HG03520 (cell line): ENCODE data around the gene TAX1BP1.

ENCODE experiments used
- ATAC-seq: cut with Tn5 transposase; IDR thresholded peaks from one replicate; pipeline ENCODE4 v1.9.1; 2021; ENCODE audit warnings: mild to moderate bottlenecking, moderate library complexity; ENCODE audit not compliant: unreplicated experiment

TAX1BP1 gene

DNA sequence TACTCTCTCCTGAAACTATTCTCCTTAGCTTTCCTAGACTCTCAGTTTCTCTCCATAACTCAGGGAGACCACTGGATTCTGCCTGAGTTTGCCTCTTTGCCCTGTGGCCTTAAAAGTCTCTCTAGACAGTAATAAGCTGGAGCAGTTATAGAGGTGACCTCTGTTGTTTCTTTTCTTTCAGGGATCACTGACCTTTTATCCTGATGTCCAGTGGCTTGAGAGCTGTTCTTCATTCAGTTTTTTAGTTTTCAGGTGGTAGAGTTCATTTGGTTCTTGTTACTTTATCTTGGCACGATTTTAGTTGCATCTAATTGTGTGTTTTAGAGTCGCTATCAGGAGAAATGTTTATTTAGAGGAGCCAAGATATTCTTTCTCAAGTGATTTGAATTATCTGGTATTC, 37.7 kb downstream of the TAX1BP1 start:
- ATAC-seq: no peak

DNA sequence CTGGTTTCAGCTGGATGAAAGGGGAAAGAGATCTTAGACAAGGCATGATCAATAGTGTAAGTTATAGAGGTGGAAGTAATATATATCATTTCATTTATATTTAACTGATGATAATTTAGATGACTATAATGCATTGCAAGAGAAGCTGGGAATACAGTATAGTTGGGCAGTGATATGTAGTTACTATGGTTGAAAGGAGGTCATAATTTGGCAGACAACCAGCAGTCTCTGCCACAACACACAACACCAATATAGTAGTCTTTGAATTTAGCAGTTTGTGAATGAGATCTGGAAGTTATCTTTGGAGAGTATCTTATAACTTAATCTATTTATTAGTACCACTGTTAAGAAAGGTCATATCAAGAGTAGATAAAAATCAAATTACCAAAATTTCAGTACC, 39.9 kb downstream of the TAX1BP1 start:
- no peak for ATAC-seq

DNA sequence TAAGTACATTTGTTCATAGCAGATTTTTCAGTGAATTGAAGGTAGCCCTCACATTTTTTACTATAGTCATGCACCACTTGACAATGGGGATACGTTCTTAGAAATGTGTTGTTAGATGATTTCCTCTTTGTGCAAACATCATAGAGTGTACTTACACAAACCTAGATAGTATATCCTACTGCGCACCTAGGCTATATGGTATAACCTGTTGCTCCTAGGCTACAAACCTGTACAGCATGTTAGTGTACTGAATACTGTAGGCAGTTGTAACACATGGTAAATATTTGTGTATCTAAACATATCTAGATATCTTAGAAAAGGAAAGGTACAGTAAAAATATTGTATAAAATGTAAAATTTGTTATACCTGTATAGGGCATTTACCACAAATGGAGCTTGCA, 41.2 kb downstream of the TAX1BP1 start:
- ATAC-seq: no peak

DNA sequence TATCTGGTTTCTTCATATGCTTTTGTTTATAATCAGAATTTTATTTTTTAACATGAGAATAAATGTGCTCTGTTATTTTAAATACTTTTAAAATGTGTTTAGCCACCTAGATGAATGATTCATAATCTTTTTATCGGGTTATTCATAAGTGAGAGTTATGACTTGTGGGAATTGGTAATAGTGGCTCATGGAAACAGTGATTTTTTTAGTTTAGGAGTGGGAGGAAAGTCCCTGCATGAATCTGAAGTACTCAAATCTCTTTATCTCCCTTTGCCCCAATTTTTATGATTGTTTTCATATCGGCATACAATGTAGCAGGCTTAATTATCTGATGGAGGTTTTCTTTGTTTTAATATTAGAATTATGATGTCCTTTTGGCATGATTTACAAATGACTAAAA, 42.9 kb downstream of the TAX1BP1 start:
- ATAC-seq: no peak

DNA sequence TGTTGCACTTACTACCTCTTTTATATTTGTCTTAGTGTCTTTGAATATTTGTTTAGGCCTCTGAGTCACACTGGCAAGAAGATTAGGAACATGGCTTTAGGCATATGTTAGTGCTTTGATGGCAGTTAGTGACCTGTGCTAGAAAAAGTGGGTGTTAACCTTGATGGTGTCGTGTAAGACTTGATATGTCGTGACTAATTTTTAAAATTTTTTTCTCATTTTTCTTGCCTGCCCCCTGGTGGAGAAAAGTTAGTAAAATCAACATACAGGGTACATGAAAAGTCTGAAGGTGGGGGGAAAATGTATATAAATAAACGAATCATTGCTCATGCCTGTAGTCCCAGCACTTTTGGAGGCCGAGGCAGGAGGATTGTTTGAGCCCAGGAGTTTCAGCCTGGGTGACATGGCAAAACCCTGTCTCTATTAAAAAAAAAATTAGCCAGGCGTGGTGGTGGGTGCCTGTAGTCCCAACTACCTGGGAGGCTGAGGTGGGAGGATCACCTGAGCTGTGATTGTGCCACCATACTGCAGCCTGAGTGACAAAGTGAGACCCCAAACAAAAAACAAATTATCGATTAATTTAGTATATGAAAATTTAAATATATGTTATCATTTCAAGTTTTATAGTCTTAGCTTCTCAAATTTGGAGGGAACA, 44.6 kb downstream of the TAX1BP1 start:
- no peak for ATAC-seq

DNA sequence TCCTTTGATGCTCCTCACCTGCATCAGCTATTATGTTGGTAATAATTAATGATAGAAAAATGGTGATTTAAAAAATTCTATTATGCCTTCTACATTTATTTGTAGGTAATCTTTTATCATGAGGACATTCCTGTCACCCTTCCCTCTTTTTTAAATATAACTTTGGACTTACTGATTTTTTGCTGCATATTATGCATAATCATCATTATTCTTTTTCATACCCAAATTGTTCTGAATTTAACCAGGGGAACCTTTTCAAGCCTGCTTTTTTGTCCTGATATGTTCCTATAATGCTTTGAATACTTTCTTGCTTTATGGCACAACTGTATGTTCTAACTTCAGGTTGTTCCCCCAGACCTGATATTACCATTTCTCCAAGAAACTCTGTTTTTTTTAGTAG, 48.5 kb downstream of the TAX1BP1 start:
- ATAC-seq: no peak

DNA sequence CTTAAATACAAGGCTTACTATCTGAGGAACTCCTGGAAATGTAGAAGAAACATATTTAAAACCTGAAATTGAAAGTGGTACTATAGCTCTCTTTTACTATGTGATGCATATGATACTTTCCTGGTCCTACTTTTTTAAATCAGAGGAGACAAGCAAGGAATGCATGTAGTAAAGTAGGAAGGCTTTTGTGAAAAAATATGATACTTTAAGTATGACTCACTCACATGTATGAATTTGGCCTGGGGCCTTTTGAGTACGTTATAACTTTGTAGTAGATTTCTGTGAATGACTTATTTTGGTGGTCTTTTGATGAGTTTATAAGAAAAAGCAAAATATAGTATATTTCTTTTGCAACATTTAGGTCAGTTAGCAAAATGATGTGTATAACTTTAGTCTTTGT, 53.8 kb downstream of the TAX1BP1 start:
- no peak for ATAC-seq

DNA sequence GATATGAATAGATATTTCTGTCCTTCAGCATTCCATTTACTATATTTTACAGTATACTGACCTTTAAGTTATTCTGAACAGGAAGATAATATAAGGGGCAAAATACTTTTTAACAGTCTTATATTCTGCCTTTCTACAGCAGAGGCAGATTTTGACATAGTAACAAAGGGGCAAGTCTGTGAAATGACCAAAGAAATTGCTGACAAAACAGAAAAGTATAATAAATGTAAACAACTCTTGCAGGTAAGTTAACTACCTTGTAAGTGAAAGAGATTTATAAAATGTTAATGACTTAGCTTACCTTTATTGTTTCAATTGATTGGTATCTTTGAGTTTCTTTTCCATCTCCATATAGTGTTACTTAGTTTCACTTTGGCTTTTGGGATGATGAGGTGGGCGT, 56.0 kb downstream of the TAX1BP1 start:
- no peak for ATAC-seq

DNA sequence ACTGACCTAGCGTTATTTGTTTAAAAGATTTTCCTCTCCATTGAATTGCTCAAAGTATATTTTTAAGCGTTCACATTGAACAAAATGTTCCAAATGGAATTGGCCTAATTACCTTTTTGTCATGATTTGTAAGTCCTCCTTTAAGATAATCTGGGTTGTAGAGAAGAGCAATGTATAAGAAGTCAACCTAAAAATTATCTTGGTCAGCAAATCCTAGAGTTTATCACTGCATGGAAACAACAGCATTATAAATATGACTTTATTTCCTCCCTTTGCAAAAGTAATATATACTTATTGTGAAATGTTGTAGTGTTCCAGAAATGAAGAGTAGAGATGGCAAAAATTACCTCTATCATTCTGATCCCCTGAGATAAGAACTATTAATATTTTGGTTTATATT, 59.2 kb downstream of the TAX1BP1 start:
- no peak for ATAC-seq

DNA sequence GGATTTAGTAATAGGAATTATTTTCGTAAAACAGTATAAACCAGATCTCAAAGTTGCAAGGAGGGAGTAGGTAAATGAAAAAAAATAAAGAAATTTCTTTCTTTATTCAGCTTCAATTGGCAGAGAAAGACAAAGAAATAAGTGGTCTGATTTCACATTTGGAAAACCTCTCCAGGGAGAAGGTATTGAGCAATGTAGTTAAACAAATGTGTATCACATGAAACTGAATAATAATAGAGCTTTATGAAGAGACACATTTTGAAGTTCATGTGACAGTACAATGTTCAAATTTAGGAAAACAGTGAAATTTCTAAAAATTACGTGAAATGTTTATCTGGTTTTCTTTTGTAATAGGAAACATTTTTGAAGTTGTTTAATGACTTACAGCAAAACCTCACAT, 63.0 kb downstream of the TAX1BP1 start:
- ATAC-seq: no peak

DNA sequence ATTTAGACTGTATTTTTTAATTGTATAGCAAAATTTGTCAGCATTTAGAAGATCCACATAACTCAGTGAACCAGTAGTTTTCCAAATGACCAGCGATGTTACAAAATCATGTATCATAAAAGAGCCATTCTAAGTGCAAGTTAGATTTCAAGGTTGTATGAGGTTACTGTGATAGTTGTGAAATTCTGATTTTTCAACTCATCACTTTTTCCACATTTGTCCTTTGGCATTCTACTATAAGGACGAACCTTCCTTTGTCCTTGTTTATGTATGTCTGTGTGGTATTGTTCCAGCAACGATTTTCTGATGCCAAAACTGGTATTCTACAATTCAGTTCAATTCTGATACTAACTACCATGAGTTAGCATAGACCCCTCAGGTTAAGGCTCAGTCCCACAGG, 64.2 kb downstream of the TAX1BP1 start:
- no peak for ATAC-seq

DNA sequence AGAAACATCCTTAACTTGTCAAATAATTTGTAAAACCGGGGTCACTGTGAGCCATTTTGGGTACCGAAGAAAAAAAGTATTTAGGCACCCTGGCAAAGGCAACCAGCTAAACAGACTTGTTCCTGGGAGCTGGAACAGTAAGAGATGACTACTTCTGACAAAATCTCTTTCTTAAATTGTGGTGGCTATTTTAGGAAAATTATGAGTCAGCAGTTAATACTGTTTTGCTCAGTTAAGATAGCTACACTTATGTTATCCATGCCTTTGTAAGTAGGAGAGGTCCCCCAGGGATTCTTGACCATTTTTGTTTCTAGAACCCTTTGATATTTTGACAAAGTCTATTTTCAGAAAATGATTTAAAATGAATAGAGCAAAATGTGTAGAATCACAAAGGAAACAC, 68.7 kb downstream of the TAX1BP1 start:
- no peak for ATAC-seq

DNA sequence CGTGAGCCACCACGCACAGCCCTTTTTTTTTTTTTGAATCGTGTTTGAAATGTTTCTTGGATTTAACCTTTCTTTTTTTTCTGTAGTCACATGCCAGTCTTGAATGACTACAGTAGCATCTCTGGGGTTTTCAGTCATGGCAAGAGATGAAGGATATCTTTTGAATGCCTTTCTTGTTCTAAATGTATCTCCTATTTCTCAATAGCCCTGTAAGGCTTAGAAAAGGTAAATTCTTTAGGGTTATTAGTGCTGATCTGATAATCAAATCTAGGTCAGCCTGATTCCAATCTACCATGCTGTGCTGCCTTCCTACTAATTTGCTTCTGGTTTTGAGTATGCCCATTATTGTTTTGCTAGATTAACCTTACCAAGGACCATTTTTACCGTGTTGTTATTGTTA, 70.2 kb downstream of the TAX1BP1 start:
- ATAC-seq: no peak

DNA sequence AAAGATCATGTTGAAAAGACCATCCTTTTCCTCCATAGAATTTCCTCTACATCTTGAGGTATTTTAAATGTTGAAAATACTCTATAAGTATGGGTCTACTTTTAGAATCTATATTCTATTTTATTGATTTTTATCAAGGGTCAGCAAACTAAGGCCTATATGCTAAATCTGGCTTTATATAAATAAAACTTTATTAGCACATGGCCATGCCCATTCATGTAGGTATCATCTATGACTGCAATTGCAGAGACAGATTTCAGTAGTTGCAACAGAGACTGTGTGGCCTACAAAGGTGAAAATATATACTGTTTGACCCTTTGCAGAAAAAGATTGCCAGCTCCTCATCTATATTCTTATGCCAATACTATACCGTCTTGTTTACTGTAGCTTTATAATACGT, 72.7 kb downstream of the TAX1BP1 start:
- ATAC-seq: no peak

DNA sequence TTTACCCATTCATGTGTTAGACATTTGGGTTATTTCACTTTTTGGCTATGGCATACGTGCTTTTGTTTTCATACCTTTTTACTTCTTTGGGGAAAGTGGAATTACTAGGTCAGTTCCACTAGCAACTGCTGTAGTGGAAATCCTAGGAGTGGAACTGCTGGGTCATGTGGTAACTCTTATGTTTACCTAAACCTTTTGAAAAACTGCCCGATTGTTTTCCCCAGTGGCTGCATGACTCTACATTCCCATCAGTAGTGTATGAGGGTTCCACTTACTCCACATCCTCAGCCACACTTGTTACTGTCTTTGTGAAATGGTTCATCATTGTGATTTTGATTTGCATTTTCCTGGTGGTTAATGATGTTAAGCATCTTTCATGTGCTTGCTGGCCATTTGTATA, 82.3 kb downstream of the TAX1BP1 start:
- no peak for ATAC-seq

DNA sequence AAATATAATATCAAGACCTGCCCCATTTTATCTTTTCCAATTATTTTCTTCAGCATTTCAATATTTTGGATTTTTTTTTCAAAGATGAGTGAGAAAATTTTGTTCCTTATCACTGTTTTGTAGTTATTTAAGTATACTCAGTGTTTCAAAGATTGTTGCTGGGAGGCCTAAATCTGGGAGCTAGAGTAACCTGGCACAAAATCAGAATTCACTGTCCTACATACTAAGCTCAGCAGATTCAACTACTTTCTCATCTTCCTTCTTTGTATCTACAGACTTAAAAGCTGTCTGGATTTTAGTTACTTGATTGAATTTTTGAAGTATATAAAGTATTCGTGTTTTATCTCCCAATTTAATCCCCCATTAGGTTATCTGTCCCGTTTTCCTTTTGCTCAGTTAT, 85.9 kb downstream of the TAX1BP1 start:
- no peak for ATAC-seq

DNA sequence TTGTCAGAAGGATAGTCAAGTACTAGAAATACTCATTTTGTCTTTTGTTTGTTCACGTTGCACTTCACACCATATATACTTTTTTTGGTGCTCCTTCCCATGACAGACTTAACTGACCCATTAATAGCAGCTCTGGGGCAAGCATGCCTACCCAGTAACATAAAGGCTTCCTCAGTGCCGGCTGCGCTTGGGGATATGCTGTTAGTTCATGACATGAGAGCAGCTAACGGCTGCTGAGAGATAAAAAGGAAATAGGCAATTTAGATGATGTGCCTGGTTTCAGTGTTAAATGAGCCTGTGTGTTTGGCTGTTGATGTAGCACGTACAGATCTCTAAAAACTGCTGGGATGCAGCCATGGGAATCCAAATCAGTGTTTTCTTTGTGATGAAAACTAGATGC, 86.4 kb downstream of the TAX1BP1 start:
- no peak for ATAC-seq

DNA sequence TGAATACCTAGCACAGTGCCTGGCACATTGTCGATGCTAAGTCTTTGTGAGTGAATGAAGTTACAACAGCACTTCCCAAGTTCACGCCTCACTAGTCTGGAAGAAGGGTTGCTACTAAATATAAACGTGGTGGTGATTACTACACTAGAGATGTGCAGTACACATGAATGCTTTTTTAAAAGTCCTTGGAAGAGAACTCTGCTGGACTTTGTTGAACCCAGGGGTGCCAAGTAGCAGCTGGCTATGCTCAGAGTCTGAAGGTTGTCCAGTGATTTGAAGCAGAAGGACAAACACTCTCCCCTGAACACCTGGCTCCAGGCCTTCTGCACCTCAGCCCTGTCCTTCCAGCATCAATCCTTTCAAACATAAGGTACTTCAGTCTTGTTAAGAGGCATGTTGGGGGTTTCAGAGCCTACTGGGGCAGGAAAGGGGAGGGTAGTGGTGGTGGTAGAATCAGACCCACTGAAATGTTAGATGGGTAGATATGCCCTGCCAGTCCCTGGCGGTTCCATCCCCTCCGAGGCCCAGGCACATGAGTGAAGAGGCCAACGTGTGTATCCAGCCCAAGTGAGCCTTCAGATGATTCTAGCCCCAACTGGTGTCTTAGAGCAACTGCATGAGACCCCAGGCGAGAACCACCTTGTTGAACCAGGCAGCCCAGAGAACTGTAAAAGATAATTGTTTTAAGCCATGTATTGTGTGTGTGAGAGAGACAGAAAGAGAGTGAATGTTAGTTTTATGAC, 94.4 kb downstream of the TAX1BP1 start:
- no peak for ATAC-seq

DNA sequence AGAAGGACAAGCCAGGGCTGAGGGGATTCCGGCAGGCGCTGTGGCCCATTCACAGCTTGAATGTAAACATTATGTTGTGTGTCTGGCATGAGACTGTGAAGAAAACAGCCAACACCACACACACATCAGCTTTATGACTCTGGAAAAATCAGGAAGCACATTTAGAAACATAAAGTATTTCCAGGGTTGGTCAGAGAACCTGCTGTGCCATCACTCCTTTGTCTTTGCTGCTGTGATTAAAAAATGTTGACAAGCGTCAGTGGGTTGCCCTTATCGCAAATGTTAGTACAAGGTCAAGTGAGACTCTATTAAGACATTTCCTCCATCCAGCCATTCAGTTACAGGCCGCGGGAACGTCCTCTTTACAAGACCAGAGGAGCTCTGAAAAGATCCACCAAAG, 95.4 kb downstream of the TAX1BP1 start:
- ATAC-seq: no peak

DNA sequence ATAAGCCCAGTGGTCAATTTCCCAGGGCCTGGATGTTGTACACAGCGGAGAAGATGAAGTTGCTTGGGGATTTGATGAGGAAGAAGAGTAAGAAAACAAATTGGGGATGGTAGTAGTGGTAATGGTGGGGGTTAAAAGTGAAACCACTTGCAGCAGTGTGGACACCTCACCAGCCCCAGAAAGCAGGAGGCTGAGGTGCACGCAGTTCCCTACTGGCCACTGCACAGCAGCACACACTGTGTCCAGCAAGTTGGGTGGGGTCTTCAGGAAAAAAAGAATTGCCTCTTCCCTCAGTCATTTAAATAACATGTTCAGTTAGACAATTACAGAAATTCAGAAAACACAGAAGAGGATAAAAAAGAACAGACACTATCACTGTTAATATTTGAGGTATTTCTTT, 96.6 kb downstream of the TAX1BP1 start:
- ATAC-seq: no peak

DNA sequence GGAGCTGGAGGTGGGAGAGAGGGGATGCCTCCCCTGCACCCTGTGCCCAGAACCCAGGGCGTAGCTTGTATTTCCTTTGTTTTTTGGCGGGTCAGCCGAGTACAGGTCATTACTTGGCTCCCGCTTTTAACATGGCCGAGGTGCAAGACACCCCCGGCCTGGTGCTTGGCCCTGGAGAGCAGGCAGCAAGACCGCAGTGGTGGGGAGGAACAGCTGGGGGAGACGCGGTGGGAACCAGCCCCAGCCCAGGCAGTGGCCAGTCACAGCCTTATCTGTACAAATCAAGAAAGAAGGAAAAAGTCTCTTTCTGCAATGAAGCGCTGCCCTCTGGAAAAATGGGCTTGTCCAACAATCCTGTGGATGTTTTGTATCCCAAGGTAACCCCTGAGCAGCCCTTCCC, 99.1 kb downstream of the TAX1BP1 start:
- no peak for ATAC-seq

DNA sequence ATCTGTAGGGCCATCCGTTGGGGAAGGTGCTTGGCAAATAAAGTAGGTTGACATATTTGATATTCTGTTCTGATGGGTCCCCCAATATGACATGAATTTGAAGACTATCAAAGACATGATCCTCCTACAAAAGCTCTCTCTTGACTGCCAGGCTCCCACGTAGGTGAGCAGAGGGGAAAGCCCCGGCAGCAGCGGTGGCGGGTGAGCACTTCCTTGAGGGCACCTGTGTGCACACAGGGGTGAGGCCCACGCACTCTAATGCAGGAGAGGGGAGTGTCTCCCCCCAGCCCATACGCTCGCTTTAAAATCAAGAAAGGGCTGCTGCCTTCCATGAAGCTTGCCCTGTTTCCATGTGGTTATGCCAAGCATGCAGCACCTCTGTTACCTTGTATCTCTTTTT, 100.4 kb downstream of the TAX1BP1 start:
- no peak for ATAC-seq
